ENCODE data around the gene DNAJB13.

DNAJB13 gene

GRCh38 chr11:74019104-74019738 lies 68.4 kb downstream of the DNAJB13 start:
- Mint-ChIP-seq H3K27me3 (no peaks in the 10 kb centered on the region), H3K4me1 (ENCODE audit: low read depth) (peaks cover 40% of the 10 kb centered on the region), H3K4me3 (no peak overlapping the region), H3K27ac (peak overlapping the region; percentile 61), H3K9me3 (no peaks in the 10 kb centered on the region), H3K36me3 (ENCODE audit: low read depth) (peaks cover 55% of the 10 kb centered on the region)
- DNase-seq = peak; percentile 42

DNA sequence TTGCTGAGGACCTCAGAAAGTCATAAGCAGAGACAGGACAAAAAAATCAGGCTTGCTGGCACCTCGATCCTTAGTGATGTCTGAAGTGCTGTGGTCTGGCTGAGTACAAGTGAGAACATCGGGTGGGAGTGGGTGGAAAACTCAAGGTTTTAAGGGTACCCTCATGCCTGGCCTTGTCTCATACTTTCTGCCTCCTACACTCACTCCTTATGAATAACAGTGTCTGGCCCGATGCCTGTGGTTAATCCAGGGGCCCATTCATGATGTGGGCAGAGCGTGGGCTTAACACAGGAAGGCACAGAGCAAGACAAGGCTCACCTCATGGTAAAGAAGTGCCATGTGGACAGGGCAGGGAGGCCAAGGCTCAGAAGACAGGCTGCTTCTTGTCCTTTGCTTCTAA lies 69.0 kb downstream of the DNAJB13 start:
- Mint-ChIP-seq H3K9me3 (no peaks in the 10 kb centered on the region), H3K4me3 (no peak overlapping the region), H3K36me3 (ENCODE audit: low read depth) (peaks cover 52% of the 10 kb centered on the region), H3K27ac (no peak overlapping the region), H3K4me1 (ENCODE audit: low read depth) (peaks cover 38% of the 10 kb centered on the region), H3K27me3 (no peaks in the 10 kb centered on the region)
- peak; percentile 75 for DNase-seq

Data from activated T-cell treated with anti-CD3 and anti-CD28 coated beads, Interleukin-2, amount 50 U/mL, for 24 hours (primary cell).